GM18907 (cell line): ENCODE data around the gene BLID.

ENCODE experiments used
- ATAC-seq: cut with Tn5 transposase; IDR thresholded peaks from one replicate; pipeline ENCODE4 v1.9.1; 2021; ENCODE audit warnings: mild to moderate bottlenecking, moderate library complexity; ENCODE audit not compliant: unreplicated experiment

The BLID gene, protein sequence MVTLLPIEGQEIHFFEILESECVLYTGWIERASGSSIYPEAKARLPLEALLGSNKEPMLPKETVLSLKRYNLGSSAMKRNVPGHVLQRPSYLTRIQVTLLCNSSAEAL

DNA sequence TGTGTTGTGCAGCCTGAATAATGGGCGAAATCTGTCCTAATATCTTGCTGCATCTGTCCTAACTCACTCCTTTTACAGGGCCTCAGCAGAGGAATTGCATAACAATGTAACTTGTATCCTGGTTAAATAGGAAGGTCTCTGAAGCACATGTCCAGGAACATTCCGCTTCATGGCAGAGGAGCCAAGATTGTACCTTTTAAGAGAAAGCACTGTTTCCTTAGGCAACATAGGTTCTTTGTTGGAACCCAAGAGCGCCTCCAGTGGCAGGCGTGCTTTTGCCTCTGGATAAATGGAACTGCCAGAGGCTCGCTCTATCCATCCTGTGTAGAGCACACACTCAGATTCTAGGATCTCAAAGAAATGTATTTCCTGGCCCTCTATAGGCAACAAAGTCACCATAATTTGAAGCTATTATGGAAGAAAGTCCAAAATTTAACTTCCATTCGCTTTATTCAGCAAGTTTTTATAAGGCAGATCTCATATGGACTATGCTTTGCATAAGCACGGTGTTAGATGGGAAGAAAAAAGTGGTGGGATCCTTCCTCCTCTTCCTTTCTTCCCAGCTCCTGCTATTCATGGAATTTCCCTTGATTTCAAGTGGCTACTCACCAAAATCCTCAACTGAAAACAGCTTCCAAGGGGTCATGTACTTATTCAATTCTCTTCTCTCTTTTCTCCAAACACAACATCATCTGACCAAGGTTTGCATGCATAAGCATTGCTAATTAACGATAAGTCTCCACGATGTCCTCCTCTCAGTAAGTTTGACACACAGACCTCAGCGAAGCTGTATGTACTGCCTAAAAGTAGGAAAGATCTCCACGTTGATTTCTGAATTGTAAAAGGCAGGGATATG, at the start of gene BLID:
BLID (minus strand) TSS at position 692 of the 856 bp plus-strand sequence; CDS start at position 399, 293 bp downstream.
- no peak for ATAC-seq

DNA sequence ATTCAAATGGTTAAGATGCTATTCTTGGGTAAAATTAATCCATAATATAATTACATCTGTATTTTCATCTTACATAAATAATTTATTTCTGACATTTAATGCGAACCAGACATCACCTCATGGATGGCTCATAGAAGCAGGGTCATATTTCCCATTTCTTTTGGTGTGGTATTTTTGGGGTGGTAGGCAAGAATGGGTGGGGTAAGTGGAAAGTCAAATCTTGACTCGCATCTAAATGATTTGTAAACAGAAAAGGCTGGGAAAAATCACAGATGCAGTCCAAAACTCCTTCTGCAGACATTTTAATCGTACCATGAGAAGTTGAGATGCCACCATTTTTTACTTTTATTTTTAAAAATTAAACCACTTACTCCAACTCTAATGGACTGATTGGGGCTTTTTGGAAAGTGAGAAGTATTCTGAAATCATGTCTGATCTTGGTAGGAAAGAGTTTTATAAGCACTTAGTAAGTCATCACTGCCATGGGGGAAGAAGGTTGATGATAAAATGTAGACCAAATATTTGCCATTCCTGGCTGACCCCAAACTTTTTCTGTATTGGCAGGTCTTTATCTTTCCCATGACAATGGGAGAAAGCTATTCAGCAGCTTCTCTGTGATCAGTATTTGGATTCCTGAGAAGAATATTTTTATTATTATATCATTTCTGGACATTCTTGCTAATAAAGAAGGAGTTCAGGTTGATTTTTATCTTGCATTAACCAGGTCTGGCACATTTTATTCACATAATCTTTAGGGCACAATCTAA, 47.2 kb upstream of the BLID start:
- ATAC-seq = no peak

DNA sequence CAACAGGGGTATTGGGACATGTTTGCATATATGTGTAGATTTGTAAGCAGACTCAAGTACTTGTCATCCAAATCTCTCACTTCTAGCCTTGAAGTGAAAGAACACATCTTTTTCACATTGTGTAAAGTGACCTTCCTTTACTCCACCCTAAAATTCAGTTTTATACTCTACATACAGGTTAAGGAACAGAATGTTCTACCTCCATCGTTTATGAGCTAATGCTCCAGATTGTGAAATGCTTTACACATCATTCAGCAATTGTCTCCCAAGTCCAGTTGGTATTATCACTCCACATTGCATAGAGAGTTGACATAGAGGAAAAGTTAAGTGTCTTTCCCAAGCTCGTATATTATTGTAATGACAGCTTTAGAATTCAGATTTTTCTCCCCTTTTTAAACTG, 46.1 kb upstream of the BLID start:
- no peak for ATAC-seq

DNA sequence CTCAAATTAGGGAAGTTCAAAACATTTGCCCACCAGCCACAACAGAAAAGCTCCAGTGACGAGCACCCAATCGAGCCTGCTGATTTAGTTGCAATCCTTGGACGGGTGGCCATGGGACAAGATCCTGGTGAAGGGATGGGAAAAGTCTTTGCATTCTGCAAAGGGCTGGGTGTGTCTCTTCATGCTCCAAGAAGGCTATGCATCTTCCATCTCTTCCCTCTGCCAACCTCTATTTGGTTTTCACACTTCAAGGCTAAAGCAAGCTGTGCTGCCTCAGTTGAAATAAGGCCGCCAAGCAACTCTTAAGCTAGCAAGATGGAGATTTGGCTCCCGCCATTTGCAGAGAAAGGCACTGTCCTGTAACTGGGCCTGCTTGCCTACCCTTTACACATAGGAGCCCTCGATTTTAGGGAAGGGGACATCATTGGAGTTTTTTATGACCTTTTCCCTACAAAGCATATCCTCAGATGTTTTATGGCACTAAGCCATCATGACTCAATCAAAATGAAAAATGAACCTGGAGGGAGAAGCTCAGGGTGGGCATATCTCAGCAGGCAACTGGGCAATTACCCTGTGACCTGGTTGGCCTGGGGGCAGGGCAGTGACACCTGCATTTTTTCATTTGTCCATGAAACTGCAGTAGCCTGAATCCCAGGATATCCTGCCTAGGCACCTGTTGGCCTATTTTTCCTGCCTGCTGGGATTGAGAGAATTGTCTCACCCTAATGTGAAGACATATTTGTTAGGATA, 45.0 kb upstream of the BLID start:
- no peak for ATAC-seq

DNA sequence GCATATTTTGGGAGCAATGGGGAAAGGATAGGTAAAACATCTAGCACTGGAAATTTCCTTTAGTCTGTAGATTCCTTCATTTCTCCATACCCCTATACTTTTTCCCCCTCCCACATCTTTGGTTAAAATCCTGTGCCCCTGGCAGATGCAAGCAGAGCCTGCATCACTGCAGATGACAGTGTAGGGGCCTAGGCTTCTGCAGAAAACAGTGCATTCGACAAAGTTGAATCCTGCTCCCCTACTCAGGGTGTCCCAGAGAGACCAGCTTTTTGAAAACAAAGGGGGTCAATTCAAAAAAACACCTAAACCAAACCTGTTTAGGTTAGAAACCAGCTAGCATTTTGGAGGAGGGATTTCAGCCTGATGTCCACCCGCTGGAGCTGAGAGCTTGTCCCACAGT, 43.8 kb upstream of the BLID start:
- ATAC-seq = no peak

DNA sequence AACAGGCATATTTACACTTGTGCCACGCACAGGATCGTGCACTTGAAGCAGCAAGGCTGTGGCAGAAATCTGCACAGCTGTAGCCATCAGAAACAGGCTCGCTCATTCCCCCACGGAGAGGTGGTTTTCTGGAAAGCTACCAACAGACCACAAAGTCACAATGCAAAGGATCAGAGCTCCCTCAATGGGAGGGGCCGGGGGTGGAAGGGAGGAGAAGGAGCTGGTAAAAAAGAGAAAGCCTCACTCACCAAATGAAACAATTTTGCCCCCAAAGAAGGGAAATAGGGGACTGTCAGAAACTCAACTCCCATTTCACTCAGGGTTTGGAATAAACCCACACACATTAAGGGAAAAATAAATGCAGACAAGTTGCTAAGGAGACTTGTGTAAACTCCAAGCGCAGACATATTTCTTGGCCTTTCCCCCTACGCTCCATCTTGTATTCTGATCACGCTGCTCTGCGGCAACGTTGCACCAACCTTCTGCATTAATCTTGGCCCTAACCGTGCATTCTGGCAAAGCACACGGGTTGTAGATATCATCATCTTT, 43.2 kb upstream of the BLID start:
- ATAC-seq = no peak

DNA sequence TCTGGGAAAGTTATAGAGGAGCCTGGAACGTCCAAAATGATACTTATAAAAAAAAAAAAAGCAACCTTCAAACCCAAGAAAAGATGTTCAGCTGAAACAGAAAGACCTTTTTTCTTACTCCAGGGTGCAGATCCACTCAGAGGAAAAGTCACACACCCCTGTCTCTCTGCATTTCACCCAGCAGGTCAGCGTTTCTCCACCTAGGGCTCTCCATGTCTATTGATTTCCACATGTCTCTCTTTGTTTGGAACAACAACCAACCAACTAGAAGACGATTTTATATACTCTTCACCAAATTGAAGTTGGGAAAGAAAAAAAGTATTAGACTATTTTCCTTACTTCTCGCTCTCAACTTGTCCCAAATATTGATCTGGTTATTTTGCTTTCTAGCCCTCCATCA, 42.2 kb upstream of the BLID start:
- ATAC-seq = no peak

DNA sequence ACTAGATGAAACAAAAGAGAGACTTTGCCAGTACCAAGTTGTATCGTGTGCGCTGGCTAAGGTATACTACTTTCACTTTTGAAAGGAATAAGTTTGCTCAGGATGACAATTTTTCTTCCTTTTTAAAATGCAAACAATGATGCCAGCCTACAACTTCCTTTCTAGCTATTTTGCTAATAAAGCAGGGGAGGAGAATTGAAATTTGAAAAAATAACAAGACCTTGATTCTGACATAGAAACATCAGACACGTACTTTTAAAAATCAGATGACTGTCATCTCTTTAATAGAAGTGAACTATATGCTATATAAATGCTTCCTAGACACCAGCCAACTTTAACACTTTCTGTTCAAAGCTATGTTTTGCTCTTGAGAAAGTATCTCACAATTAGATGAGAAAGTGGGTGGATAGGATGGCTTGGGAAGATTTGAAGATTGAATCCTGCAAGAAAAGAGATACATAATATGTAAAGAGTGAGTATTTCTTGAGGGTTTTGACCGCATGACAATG, 41.7 kb upstream of the BLID start:
- ATAC-seq = no peak

DNA sequence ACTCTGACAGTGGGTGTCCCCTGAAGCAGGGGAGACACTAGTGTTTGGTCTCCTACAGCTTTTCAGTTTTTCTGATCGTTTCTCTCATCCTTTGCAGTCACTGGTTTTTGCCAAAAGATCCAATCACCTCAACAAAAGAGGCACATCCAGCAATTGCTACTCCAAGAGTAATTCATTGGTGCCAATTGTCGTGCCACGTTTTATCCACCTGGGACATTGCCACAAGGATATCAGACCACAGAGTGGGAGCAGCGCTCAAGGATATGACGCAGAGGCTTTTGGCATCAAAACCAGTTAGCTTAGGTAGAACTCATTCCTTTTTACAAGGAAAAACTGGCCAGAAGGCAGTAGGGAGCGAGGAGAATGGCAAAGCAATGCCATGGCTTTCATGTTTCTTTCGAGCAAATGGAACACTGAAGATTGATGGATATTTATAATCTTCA, 40.9 kb upstream of the BLID start:
- ATAC-seq = no peak

DNA sequence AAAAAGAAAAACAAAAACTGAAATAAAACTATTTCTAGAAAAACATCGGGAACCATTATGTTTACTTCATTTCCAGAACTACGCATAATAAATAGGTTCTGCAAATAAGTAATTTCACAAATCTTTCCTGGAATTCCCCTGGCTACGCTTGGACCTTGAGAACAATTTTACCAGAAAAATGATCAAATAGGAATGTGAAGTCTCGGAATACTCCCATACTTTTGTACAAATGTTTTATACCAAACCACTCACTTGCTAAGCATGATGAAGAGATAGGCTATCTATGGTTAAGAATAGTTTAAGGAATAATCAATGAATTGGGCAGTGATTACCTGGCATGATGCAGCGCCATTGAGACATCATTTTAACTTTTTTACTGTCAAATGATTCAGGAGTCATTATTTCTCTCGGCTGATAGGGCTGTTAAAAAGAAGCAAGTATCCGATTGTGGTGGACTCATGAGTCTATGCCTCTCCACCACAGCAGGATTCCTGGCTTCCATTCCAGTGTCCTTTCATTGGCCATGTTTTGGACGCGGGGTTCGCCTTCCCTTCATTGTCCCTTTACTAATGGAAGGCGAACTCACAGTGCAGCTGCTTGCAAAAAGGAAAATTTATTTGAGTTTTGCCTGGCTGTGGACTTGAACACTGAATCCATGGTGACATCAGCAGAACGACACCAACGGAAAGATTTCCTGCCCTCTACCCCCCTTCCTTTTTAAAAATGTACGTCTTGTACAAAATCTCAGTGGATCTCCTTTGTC, 39.9 kb upstream of the BLID start:
- ATAC-seq = no peak

DNA sequence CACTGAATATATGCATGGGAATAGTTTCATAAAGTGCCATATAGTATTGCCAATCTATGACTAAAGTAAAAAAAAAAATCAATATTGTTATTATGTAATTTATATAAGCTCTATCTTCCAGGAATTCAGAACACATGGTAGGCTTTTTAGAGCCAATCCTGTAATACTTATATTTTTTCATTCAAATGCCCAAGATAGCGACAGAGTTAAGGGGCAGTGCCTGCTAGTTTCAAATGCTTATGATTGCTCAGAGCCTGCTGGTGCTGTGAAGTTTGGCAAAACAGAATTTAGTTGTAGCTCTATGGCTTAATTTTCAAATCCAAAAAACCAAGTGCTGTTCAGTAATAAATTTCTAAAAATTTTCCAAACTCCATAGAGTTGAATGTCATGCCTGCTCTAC, 39.0 kb upstream of the BLID start:
- no peak for ATAC-seq

DNA sequence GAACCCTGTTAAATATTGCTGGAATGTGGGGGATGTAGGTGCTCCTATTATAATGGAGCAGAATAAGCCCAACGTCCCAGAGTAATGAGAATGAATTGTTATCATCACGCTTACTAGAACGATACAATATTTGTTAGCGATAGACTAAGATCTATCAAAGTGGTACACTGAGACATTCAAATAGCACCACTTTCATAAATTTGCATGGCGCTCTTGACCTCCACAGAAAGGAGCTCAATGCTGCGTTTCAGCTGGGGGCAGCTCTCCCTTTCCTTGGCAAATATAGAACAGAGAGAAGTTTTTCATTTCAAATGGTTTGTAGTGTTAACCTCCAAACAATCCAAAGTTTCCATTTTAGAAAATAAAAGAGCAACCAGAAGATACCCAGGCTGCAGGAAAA, 38.2 kb upstream of the BLID start:
- ATAC-seq = no peak

DNA sequence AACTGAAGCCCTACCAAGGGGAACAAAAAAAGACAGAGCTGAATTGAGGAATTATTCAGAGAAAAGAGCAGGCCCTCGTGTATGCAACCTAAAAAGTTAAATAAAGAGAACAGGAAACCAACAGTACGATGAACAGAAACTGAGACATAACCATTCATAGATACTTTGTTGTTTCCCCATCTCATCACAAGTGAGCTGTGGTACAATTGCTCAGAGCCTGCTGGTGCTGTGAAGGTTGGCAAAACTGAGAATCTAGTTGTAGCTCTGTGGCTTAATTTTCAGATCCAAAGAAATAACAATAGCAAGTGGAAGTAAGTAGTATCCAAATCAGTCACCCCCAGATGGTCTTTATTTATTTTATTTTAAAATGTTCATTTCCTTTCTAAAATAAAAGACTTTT, 37.7 kb upstream of the BLID start:
- ATAC-seq = no peak

DNA sequence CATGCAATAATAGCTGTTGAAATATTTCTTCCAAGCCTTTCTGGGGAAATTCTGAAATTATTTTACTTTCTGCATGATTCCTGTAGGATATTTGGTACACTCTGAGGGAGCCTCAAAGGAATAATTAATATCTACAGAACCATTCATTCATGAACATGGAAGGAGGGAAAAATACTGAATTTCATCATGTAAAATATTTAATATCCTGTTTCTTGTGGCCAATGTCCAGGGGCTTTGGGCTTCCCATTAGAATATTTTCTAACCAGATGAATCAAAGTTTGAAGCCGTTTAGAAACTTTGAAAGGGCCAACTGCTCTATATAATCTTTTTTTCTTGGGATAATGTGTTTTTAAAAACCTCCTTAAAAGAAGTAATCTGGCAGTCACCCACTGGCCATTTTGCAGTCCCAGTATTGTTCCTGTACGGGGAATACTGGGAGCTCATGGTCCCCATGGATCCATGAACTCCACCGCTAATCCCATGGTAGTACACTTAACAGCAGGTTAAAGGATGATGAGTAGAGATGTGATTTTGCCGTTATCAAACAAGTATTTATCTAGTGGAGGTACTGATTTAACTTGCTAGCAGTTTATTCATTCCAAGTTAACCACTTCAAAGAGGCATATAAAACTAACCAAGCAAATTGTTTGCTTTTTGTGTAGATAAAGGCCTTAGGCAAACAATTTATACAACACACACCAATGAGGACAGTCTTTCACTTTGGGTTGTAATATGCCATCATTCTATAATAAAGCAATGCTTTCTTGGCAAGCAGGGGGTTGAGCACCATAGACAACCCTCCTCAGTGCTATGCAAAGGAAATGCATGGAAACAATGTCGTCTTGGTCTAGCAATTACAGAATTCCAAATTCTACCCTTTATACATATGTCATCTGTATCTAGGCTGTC, 34.5 kb upstream of the BLID start:
- ATAC-seq = no peak

DNA sequence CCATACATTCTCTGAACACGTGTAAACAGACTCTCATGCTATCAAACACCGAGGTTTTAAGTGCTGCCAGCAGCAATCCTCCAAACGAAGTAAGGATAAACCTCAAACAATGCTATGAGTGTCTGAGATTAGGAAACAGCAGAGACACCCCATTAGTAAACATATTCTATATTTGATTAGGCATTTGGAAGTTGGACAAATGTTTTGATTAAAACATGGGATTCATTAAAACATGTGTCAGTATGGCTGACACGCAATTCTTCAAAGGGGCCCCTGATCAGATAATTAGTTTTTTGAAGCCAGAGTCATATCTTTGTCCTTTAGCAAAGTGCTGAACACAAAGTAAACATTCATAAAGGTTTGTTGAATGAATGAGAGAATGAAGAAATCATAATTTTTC, 33.2 kb upstream of the BLID start:
- no peak for ATAC-seq

DNA sequence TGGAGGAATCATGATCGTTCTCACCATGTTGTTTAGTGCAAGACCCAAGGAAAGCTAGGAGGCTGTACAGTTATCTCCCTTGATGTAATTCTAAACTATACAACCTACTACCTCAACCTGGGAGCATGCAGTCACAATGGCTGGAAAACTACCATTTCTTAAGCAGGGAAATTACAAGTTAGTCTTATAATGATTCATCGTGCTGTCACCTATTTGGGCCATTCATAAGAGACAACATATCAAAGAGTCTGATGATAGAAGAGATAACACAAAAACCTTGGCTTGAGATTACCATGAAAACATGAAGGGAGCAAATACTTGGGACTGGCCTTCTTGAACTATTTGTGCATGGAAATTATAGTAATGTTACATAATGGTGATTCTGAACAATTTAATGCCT, 30.5 kb upstream of the BLID start:
- ATAC-seq = no peak

DNA sequence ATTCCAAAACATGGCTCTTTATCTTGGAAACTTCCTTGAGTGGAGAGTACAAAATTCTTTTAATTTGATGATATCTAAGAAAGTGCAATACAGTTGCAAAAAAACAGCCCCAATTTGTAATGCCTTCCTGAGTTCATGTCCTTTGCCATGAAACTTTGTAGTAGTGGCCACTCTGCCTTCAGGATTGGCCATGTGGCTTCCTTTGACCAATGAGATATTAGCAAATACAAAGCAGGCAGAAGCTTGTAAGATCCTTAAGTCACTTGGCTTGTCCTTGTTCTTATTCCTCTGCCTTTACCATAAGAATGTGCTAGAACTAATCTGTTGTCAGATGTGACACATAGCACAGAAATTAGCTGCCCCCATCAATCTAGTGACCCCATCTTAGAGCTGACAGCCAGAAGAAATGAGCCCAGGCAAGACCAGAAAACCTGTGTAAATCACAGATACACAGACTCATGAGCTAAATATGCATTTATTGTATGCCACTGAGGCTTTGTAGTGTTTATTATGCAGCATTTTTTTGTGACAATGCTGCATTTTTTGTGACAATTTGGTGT, 29.8 kb upstream of the BLID start:
- no peak for ATAC-seq

DNA sequence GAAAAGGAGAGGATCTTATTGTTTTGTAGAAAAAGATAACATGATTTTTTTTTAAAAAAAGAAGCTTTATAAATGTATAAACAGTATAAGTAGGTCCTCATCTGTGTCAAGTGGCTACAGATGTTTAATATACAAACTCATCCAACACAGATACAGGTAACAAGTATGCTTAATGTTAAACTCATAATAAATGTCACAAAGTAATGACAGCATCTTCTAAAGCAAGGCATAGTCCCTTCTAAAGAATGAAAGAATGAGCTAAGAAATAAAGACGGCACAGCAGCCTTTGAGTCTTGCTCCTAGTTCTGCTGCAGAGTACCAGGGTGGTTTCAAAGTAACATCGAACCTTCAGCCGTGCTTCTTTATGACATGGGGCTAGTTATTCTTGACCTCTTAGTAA, 28.7 kb upstream of the BLID start:
- ATAC-seq = no peak

DNA sequence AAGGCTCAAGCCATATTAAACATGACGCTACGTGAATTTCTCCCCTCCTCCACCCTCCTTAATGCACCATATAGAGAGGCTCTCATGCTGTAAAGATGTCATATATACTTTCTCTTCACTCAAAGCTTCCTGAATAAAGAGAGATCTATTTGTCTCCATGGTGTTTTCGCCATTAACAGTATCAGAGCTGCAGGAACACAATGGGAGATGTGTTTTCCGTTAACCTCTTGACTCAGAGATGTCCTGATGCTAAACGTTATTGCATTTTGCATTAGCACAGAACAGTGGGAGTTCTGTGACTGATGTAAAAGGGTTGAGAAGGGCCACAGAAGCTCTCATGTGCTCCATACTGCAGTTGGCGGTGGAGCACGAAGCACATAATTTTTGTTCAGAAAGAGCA, 25.7 kb upstream of the BLID start:
- ATAC-seq = no peak
